ENCODE data around the gene CELF2.

The CELF2 gene

DNA sequence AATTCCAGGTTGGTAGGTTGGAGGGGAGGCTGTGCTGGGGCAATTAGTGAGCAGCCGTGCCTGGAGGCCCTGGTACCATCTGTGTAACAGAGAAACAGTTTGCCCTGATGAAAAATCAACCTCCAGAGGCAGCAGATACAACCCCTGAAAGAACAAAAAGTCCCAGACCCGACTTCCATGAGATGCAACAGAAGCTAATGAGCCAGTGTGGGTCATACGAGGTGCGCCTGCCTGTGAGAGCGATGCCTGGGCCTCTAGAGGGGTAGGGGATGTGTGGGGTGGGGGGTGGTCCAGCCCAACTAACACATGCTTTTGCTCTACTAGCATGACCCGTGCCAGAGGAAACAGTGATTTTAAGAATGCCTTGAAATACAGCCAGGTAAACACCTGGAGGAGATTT lies 39.3 kb downstream of the CELF2 start:
- no peak for DNase-seq (ENCODE audit: low read depth in 1 of 2, low spot score in 1 of 2)

- no peak for DNase-seq (ENCODE audit: low read depth in 1 of 2, low spot score in 1 of 2)
Observed at GRCh38 chr10:11057448-11057847, 39.8 kb downstream of the CELF2 start.

GRCh38 chr10:11057994-11058393 lies 40.3 kb downstream of the CELF2 start:
- DNase-seq (ENCODE audit: low read depth in 1 of 2, low spot score in 1 of 2): no peak

DNA sequence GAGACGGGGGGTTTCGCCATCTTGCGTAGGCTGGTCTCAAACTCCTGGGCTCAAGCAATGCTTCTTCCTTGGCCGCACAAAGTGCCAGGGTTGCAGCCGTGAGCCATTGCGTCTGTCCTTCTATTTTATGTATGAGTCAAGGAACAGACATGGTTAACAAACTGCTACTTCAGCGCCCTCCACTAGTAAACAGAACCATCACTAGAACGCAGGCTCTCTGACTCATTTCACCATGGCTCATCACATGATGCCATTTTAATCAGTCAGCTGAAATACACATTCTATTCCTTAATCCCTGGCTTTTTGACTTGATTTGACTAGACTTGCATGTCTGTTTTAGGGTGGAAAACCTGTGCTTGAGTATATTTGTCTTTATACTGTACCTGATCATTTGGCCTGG lies 41.3 kb downstream of the CELF2 start:
- DNase-seq (ENCODE audit: low read depth in 1 of 2, low spot score in 1 of 2): no peak

DNA sequence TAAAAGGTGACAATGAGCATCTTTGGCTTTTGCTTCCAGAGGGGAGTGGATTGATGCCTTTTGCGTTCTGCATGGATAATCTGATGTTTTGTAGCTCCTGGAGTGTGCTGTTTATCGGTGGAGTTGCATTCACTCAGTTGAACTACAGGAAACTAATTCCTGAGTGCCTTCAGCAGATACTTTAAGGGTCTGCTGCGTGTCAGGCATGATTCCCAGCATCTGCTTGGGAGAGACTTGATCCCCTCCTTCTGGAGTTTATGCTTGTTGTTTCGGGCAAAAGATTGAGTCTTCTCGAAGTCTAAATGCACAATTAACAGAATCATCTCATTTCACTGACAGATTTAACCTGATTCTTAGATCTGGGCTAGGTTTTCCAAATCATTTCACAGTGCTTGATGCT lies 46.2 kb downstream of the CELF2 start:
- no peak for DNase-seq (ENCODE audit: low read depth in 1 of 2, low spot score in 1 of 2)

DNA sequence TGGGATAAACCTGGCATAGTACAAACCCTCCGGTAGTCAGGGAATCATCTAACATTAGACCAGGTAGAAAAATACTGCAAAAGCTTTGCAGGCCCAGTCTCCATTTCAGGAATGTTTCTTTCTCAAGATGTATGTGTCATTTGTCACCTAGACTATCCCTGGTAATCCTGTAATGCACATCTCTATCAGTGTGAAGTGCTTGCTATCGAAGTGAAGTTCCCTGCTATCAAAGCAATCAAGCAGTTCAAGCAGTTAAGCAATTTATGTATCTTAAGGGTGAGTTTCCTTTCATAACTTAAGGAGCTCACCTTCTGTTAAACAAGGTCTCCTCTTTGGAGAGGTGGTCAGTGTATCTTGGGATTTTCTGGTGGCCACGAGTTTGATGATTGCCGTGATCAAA lies 47.2 kb downstream of the CELF2 start:
- DNase-seq (ENCODE audit: low read depth in 1 of 2, low spot score in 1 of 2): no peak

- DNase-seq (ENCODE audit: low read depth in 1 of 2, low spot score in 1 of 2): no peak
Observed at GRCh38 chr10:11065567-11065966, 47.9 kb downstream of the CELF2 start.

DNA sequence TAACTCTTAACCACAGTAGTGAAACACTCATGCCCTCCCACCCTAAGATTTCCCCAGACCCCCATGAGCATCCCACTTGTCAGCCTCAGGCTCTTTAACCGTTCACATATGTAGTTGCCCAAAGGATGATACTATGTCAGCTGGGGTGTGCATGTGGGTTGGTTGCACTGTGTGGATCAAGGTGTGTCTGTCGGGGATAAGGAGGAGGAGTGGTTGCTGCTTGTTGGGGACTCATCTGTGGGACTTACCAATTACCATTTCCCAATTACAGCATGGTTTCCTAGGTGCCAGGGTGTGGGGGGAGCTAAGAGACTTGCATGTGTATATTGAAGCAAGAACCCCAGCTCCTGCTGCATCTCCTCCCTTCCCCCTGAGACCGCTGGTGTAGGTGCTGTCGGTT lies 48.8 kb downstream of the CELF2 start:
- no peak for DNase-seq (ENCODE audit: low read depth in 1 of 2, low spot score in 1 of 2)

DNA sequence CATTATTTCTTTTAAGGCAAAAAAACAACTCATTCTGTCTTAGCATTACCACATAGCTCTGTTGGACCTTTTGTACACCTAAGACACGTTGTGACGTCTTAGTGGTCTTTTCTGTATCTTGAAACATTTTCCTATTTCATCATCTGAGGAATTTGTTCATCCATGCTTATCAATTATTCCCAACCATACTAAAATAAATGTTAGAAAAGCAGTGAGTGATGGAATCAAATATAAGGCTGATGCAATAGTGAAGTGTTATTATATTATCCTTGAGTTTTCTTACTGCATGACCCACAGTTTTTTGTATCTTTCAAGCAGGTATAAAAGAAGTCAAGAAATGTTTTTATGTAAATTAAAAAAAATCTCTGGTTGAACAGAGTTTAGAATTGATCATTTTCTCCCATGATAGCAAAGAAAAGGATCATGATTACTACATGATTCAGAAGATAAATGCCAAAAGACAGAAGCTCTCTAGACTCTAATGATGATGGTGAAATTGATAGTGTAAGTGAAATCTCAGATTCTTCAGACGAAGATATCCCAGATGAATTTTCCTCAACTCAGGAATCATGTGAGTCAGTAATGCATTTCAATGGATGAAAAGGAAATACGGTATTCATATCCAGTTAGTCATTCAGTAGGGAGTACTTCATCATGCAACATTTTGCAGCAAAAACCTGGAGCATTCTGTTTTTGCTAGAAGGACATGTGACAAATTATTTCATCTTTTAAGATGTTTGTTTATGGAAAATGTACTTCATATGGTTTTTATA lies 51.4 kb downstream of the CELF2 start:
- DNase-seq (ENCODE audit: low read depth in 1 of 2, low spot score in 1 of 2): no peak

- no peak for DNase-seq (ENCODE audit: low read depth in 1 of 2, low spot score in 1 of 2)
Observed at GRCh38 chr10:11073410-11073809, 55.7 kb downstream of the CELF2 start.

DNA sequence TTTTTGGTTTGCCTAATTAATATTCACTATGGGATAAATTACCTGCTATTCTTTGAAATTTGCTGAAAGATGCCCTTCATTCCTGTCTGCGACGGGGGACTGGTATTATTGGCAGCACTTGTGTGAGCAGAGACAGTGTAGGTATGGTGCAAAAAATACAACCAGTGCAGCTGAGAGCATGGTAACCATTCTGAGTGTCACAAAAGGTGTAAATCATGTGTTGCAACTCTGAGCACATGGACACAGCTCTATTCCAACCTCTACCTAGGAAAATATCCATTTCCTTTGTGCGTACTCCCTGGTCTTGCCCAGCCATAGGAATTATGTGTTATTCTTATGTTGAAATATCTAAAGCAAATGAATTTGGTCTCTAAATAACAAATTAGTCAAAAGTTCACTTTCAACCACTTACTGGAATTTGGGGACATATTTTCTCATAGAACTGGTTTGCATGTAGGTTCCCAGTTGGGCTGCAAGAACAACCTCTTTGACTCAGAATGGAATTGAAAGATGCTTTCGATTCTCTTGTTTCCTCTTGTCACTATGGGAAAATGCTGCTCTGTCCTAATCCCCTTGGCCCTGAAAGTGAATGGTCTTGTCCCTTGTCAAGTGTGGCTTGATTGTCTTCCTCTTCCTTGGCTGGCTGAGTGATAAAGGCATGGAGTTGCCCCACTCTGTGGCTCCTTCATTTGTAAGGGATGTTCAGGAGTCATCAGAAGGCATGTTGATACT lies 57.0 kb downstream of the CELF2 start:
- DNase-seq (ENCODE audit: low read depth in 1 of 2, low spot score in 1 of 2): no peak

DNA sequence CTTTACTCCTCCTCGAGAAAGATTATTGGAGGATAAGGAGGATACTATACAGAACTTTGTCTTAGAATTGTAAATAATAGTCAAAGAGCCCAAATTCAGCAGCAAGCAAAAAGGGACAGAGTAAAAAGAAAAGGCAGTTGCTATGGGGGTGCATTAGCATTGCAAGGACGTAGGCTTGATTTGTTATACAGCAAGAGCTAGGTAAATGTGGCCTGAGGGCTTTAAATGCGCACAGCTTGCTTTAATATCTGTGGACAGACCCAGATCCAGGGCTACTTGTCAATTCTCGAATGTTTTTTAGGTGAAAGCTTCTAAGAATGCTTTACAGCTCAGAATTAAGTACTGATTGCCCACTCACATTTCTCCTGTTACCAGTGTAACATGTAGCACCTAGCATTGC lies 58.5 kb downstream of the CELF2 start:
- no peak for DNase-seq (ENCODE audit: low read depth in 1 of 2, low spot score in 1 of 2)

- DNase-seq (ENCODE audit: low read depth in 1 of 2, low spot score in 1 of 2): no peak
Observed at GRCh38 chr10:11080564-11080984, 62.9 kb downstream of the CELF2 start.

GRCh38 chr10:11081408-11081807 lies 63.7 kb downstream of the CELF2 start:
- DNase-seq (ENCODE audit: low read depth in 1 of 2, low spot score in 1 of 2): no peak

- DNase-seq (ENCODE audit: low read depth in 1 of 2, low spot score in 1 of 2): no peak
Observed at GRCh38 chr10:11082526-11082925, 64.9 kb downstream of the CELF2 start.

GRCh38 chr10:11083051-11083450 lies 65.4 kb downstream of the CELF2 start:
- no peak for DNase-seq (ENCODE audit: low read depth in 1 of 2, low spot score in 1 of 2)

GRCh38 chr10:11085545-11085944 lies 67.9 kb downstream of the CELF2 start:
- no peak for DNase-seq (ENCODE audit: low read depth in 1 of 2, low spot score in 1 of 2)

DNA sequence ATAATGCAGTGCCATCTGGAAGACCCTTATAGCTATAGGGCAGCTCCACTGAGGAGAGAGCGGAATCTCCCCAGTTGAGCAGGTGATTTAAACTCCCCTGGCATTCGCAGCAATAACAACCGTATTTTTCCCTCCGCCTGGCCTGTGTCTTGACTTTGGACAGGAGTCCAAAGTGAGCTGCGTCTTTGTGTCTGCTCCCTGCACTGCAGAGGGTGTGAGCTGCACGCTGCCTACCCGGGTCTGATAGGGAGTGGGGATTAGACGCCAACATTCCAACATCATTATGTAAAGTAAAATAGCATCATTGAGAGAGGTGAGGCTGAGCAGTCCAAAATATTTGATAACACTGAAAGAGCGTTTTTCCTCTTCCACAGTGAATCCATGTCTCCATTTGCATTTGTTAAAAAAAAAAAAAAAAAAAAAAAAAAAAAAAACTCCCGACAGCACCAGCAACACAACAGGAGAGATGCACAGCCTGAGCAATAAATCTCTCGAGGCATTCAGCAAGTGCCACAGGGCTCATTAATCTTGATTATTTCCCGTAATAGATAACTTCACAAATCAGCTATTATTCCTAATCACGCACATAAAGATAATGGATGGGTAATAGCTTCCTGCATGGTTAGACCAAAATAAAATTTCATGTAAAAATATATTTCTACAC lies 68.6 kb downstream of the CELF2 start:
- no peak for DNase-seq (ENCODE audit: low read depth in 1 of 2, low spot score in 1 of 2)

- DNase-seq (ENCODE audit: low read depth in 1 of 2, low spot score in 1 of 2): no peak
Observed at GRCh38 chr10:11087372-11087771, 69.7 kb downstream of the CELF2 start.

DNA sequence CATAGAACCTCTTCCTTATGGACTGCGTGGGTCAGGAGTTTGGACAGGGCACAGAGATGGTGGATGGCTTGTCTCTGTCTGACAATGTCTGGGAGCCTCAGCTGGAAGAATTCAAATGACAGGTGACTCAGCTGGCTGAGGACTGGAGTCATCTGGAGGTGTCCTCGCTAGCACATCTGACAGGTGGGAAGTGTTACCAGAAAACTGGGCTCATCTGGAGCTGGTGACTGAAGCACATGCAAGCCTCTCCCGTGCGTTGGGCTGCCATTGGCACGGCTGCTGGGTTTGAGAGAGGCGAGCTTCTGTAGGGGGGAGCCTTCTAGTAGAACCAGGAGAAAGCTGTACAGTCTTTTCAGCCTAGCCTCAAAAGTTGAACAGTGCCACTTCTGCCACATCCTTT lies 71.0 kb downstream of the CELF2 start:
- DNase-seq (ENCODE audit: low read depth in 1 of 2, low spot score in 1 of 2): no peak

DNA sequence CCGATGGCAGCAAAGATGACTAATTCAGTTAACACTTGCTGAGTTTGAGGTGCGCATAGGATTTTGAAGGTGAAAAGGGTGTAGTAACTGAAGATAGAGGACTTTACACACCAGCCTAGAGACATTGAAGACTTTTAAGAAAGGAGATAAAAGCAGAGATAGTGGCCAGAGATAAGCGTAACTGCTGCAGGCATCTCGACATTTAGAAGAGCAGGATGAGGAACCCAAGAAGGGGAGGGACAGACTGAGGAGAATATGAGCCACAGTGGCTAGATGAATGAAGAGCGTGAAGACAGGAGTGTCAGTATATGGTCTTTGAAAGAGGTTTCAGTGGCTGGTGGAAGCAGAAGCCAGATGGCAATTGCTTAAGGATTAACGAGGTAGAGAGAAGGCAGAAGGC lies 71.6 kb downstream of the CELF2 start:
- no peak for DNase-seq (ENCODE audit: low read depth in 1 of 2, low spot score in 1 of 2)

DNA sequence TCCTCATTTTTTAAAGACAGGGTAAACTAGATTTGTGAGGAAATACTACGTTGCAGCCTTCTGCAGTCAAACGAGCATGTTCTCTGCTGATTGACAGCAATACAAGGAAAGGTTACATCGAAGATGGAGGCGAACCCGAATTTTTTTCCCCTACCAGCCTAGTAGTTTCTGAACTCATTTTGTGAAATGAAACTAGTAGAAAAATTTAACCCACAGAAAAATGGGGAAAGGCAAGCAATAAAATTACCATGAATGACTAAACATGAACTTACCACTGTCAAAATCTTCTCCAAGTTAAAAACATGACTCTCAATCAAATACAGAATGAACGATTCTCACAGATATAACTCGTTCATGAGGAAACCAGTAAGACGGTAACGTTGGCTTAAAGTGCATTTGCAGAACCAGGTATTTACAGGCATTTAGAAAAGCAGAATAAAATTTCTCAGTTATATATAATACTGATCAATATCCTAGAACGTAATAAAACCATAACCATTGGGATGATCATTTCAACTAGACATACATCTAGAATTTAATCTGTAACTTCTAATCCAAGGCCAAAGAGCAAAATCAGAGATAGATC lies 73.9 kb downstream of the CELF2 start:
- DNase-seq (ENCODE audit: low read depth in 1 of 2, low spot score in 1 of 2): no peak

All from activated T-helper 1 cell treated with anti-CD3 and anti-CD28 coated beads, Interleukin-2, amount 50 U/mL, for 16 hours (primary cell).